PC-3 (cell line): Measurements from ENCODE around the gene METTL3. TPM values are rescaled to one million over a fixed set of nuclear protein-coding genes. Genes with fewer than 3 reads are reported as not detected.

ENCODE experiments used
- ATAC-seq: fragments of 200-7000 bp; cut with Tn5 transposase; 2 replicates; pipeline ENCODE4 v1.9.1; 2020; ENCODE audit warnings: mild to moderate bottlenecking, moderate library complexity
- BruUV-seq: library from RNA; stranded (reverse); fragments of 400-500 nt; replicated peaks from 2 replicates; lab custom pipeline; 2021; lab: Mats Ljungman, UMichigan
- CTCF ChIA-PET: fragments of 300-600 bp; sonication (Branson Sonifier 250); formaldehyde crosslinking; loops from one replicate; lab custom pipeline; 2022; ENCODE audit warnings: antibody characterized with exemption; lab: Charles Lee
- POLR2A ChIA-PET: fragments of 300-600 bp; sonication (Branson Sonifier 250); formaldehyde crosslinking; loops from one replicate; lab custom pipeline; 2022; ENCODE audit warnings: antibody characterized with exemption; ENCODE audit not compliant: unreplicated experiment; lab: Charles Lee
- DNase-seq: peaks from one replicate; pipeline ENCODE4 v3.0.0-alpha.2; 2015
- H2AFZ ChIP-seq: fragments of 300-600 bp; sonication (generic); 2 replicates; pipeline ENCODE4 v1.6.0; 2016; ENCODE audit warnings: antibody characterized with exemption, low read length
- H3F3A ChIP-seq: fragments of 300-600 bp; sonication (generic); one replicate; pipeline ENCODE4 v1.6.0; 2017; ENCODE audit warnings: antibody characterized with exemption, low read length, control low read depth, mild to moderate bottlenecking; ENCODE audit not compliant: unreplicated experiment
- H3K27ac ChIP-seq: fragments of 300-600 bp; sonication (generic); 2 replicates; pipeline ENCODE4 v1.5.1; 2016; ENCODE audit warnings: mild to moderate bottlenecking, low read length
- H3K27me3 ChIP-seq: fragments of 300-600 bp; sonication (generic); 2 replicates; pipeline ENCODE4 v1.6.1; 2016; ENCODE audit warnings: low read length, mixed read lengths
- H3K36me3 ChIP-seq: fragments of 300-600 bp; sonication (generic); 2 replicates; pipeline ENCODE4 v1.6.1; 2016; ENCODE audit warnings: low read depth, mixed run types, low read length, mixed read lengths
- H3K4me1 ChIP-seq: fragments of 300-600 bp; sonication (generic); 2 replicates; pipeline ENCODE4 v1.5.1; 2016; ENCODE audit warnings: low read length; ENCODE audit not compliant: insufficient read depth
- H3K4me2 ChIP-seq: fragments of 300-600 bp; sonication (generic); 2 replicates; pipeline ENCODE4 v1.6.0; 2016; ENCODE audit warnings: low read length
- H3K4me3 ChIP-seq: fragments of 300-600 bp; sonication (generic); 2 replicates; pipeline ENCODE4 v1.5.1; 2016; ENCODE audit warnings: mild to moderate bottlenecking, low read length, mixed read lengths
- H3K79me2 ChIP-seq: fragments of 300-600 bp; sonication (generic); 2 replicates; pipeline ENCODE4 v1.6.1; 2017; ENCODE audit warnings: low read length, mixed read lengths
- H3K9ac ChIP-seq: fragments of 300-600 bp; sonication (generic); 2 replicates; pipeline ENCODE4 v1.6.0; 2016; ENCODE audit warnings: mild to moderate bottlenecking, low read length
- H3K9me2 ChIP-seq: fragments of 300-600 bp; sonication (generic); replicated peaks from 2 replicates; pipeline ENCODE4 v1.6.1; 2016; ENCODE audit warnings: mixed run types, low read length, mixed read lengths
- H3K9me3 ChIP-seq: fragments of 300-600 bp; sonication (generic); 2 replicates; pipeline ENCODE4 v1.6.1; 2016; ENCODE audit warnings: low read length, mixed read lengths
- H4K20me1 ChIP-seq: fragments of 300-600 bp; sonication (generic); 2 replicates; pipeline ENCODE4 v1.6.1; 2016; ENCODE audit warnings: low read length, mixed read lengths
- EZH2 ChIP-seq: fragments of 300-600 bp; sonication (generic); IDR thresholded peaks from one replicate; pipeline ENCODE4 v1.6.1; 2017; ENCODE audit warnings: antibody characterized with exemption, mild to moderate bottlenecking, low read length; ENCODE audit not compliant: unreplicated experiment
- EZH2phosphoT487 ChIP-seq: fragments of 300-600 bp; sonication (generic); IDR thresholded peaks from 2 replicates; pipeline ENCODE4 v1.6.1; 2018; ENCODE audit warnings: mild to moderate bottlenecking, antibody characterized with exemption, low read length, borderline replicate concordance
- intact Hi-C: fragments of 100-400 bp; cut with micrococcal nuclease; formaldehyde crosslinking; loops from 2 replicates; pipeline ENCODE4 v1.9.0; 2023
- total RNA-seq: library from RNA; depleted of rRNA; stranded (reverse); fragments of >200 nt; gene quantifications from 2 replicates; pipeline ENCODE4 v1.2.3, GENCODE V29; 2014
- TF ChIP-seq, protein P1 (sequence below): fragments of 300-600 bp; sonication (generic); conservative IDR thresholded peaks from 2 replicates; pipeline ENCODE4 v1.5.1; 2017; ENCODE audit warnings: antibody characterized with exemption, low read depth, mild to moderate bottlenecking, low read length

The METTL3 gene
- total RNA-seq, 1 experiment from 2014 or later: 57.1 TPM

GRCh38 chr14:21455912-21456667 lies 55.0 kb downstream of the METTL3 start, which contains the start of gene CHD8:
TSS of gene CHD8 (minus strand) at chr14:21456123. CDS start at chr14:21431643, 24,480 bp downstream.
- Histone ChIP-seq H3F3A (no peaks in the 10 kb centered on the region), H3K4me2 (peak within 1 kb of the TSS; percentile 93), H3K79me2 (peaks cover 48% of the 10 kb centered on the region), H3K27ac (peak within 1 kb of the TSS; percentile 81), H2AFZ (peak within 1 kb of the TSS; percentile 98), H3K9me2 (no peaks in the 10 kb centered on the region), H3K9me3 (no peaks in the 10 kb centered on the region), H3K4me1 (peaks cover 12% of the 10 kb centered on the region), H3K4me3 (peak within 1 kb of the TSS; percentile 97), H3K9ac (peak within 1 kb of the TSS; percentile 95), H4K20me1 (peaks cover 8% of the 10 kb centered on the region; the same call in 1 of the 2 replicates), H3K36me3 (no peaks in the 10 kb centered on the region), H3K27me3 (no peaks in the 10 kb centered on the region)
- ATAC-seq: peak; percentile 98
- TF ChIP-seq, protein P1, sequence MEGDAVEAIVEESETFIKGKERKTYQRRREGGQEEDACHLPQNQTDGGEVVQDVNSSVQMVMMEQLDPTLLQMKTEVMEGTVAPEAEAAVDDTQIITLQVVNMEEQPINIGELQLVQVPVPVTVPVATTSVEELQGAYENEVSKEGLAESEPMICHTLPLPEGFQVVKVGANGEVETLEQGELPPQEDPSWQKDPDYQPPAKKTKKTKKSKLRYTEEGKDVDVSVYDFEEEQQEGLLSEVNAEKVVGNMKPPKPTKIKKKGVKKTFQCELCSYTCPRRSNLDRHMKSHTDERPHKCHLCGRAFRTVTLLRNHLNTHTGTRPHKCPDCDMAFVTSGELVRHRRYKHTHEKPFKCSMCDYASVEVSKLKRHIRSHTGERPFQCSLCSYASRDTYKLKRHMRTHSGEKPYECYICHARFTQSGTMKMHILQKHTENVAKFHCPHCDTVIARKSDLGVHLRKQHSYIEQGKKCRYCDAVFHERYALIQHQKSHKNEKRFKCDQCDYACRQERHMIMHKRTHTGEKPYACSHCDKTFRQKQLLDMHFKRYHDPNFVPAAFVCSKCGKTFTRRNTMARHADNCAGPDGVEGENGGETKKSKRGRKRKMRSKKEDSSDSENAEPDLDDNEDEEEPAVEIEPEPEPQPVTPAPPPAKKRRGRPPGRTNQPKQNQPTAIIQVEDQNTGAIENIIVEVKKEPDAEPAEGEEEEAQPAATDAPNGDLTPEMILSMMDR: peak; percentile 81
- no peak for TF ChIP-seq EZH2
- BruUV-seq: TSS peak; percentile 100
- POLR2A ChIA-PET: interaction anchor here (0.7 to 1.9 kb wide), 2 partner anchors 19 to 22 kb away, joined by 3 to 16 read pairs; no protein-coding TSS in a partner anchor
- CTCF ChIA-PET: interaction anchor here (0.6 to 2.1 kb wide), 4 partner anchors 19 to 311 kb away, joined by 3 to 17 read pairs (median 4); no protein-coding TSS in a partner anchor
- DNase-seq: peak; percentile 99
- intact Hi-C loops: loop anchor here (1.0 kb wide), 3 partner anchors 19 to 101 kb away; partner anchors contain the start of gene TOX4

GRCh38 chr14:21455592-21455911 lies 55.6 kb downstream of the METTL3 start:
- Histone ChIP-seq H3K4me2 (peak overlapping the region; percentile 93), H3K9ac (peak overlapping the region; percentile 95), H3K9me3 (no peaks in the 10 kb centered on the region), H3K4me3 (peak overlapping the region; percentile 97), H3K36me3 (no peaks in the 10 kb centered on the region), H3K27me3 (no peaks in the 10 kb centered on the region), H3K9me2 (no peaks in the 10 kb centered on the region), H3K4me1 (peaks cover 12% of the 10 kb centered on the region), H3K79me2 (peaks cover 53% of the 10 kb centered on the region), H2AFZ (peak overlapping the region; percentile 81), H4K20me1 (peaks cover 8% of the 10 kb centered on the region; the same call in 1 of the 2 replicates), H3F3A (no peaks in the 10 kb centered on the region), H3K27ac (peak overlapping the region; percentile 61)
- intact Hi-C loops: no loop called here
- no peak for TF ChIP-seq EZH2phosphoT487
- no peak for TF ChIP-seq EZH2
- TF ChIP-seq, protein P1: no peak
- DNase-seq (peak; percentile 12), ATAC-seq (peak; percentile 22)
- BruUV-seq: TSS peak; percentile 51
- ChIA-PET POLR2A (interaction anchor here (1.9 kb wide), 1 partner anchor 18 kb away, joined by 16 read pairs; no protein-coding TSS in a partner anchor), CTCF (interaction anchor here (0.6 to 2.1 kb wide), 4 partner anchors 18 to 312 kb away, joined by 3 to 17 read pairs (median 4); no protein-coding TSS in a partner anchor)
